Measurements from ENCODE around the gene LSM5. TPM values are rescaled to one million over a fixed set of nuclear protein-coding genes. Genes with fewer than 3 reads are reported as not detected.

LSM5 gene
- total RNA-seq, 2 donors from 2014 or later = 8.2 to 27.2 TPM

DNA sequence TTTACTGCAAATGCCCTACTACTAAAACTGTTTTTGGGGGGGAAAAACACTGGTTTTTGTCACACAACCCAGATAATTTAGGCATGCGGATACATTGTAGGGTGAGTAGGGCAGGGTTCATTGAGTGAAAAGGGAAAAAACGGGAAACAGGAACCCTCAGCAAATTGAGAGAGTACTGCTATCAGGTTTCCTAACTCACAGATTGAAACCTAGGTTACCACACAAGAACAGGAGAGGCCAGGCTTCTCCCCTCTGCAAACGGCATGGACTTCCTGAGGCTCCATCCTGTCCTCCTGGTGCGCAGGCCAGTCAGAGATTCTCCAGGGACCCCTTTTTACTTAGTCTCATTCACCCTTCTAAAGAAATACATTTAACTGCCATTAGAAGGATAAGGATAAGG is 35.7 kb upstream of the LSM5 start:
- WGBS, 2 donors = 89 to 93% methylated on average over 4 of the region's 4 CpGs
- H3K27ac ChIP-seq = no peak overlapping the region
- DNase-seq (no peak), ATAC-seq (no peak)
- intact Hi-C loops (cut with DNase I) = no loop called here
- H3K9me3 ChIP-seq = no peaks in the 10 kb centered on the region
- no peaks in the 10 kb centered on the region for H3K27me3 ChIP-seq
- H3K4me1 ChIP-seq = no peaks in the 10 kb centered on the region
- H3K36me3 ChIP-seq (replicated peaks in 1 of 2; ENCODE audit: insufficient read depth in 1 of 2, low read depth in 2 of 2) = no peaks in the 10 kb centered on the region
- H3K4me3 ChIP-seq = no peak overlapping the region
- TF ChIP-seq, protein P1, sequence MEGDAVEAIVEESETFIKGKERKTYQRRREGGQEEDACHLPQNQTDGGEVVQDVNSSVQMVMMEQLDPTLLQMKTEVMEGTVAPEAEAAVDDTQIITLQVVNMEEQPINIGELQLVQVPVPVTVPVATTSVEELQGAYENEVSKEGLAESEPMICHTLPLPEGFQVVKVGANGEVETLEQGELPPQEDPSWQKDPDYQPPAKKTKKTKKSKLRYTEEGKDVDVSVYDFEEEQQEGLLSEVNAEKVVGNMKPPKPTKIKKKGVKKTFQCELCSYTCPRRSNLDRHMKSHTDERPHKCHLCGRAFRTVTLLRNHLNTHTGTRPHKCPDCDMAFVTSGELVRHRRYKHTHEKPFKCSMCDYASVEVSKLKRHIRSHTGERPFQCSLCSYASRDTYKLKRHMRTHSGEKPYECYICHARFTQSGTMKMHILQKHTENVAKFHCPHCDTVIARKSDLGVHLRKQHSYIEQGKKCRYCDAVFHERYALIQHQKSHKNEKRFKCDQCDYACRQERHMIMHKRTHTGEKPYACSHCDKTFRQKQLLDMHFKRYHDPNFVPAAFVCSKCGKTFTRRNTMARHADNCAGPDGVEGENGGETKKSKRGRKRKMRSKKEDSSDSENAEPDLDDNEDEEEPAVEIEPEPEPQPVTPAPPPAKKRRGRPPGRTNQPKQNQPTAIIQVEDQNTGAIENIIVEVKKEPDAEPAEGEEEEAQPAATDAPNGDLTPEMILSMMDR (IDR thresholded peaks at IDR 0.05) = no peak
- TF ChIP-seq POLR2A (IDR thresholded peaks at IDR 0.05) = no peak

DNA sequence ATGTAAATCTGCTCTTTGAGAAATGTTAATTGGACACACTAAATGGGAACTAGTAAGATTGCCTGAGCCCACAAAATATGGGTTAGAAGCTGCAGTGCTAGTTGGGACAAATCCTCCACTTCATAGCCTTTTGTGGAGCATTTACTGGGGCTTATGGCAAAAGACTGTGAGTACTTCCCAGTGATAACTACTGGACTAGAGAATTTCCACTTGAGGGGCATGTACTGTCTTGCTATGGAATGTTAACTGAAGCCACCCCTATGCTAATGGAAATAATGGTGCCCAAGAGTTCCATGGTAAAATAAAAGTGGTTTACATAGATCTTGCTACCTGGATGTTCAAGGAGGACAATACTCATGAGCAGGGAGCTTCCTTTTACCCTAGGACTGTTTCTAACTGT is 34.5 kb upstream of the LSM5 start:
- H3K4me3 ChIP-seq = no peak overlapping the region
- no peak for TF ChIP-seq POLR2A (IDR thresholded peaks at IDR 0.05)
- TF ChIP-seq, protein P1 (IDR thresholded peaks at IDR 0.05) = no peak
- no peaks in the 10 kb centered on the region for H3K4me1 ChIP-seq
- DNase-seq (no peak), ATAC-seq (no peak)
- H3K27ac ChIP-seq = no peak overlapping the region
- intact Hi-C loops (cut with DNase I) = no loop called here
- no peaks in the 10 kb centered on the region for H3K9me3 ChIP-seq
- no peaks in the 10 kb centered on the region for H3K27me3 ChIP-seq
- H3K36me3 ChIP-seq (replicated peaks in 1 of 2; ENCODE audit: insufficient read depth in 1 of 2, low read depth in 2 of 2) = no peaks in the 10 kb centered on the region

- DNase-seq = no peak
- no peak overlapping the region for H3K27ac ChIP-seq
- H3K4me1 ChIP-seq = no peaks in the 10 kb centered on the region
- H3K9me3 ChIP-seq = no peaks in the 10 kb centered on the region
- H3K27me3 ChIP-seq = no peaks in the 10 kb centered on the region
- H3K36me3 ChIP-seq (replicated peaks in 1 of 2; ENCODE audit: insufficient read depth in 1 of 2, low read depth in 2 of 2) = no peaks in the 10 kb centered on the region
- 92 to 95% methylated on average over 6 of the region's 6 CpGs for WGBS, 2 donors
- ATAC-seq = no peak
- H3K4me3 ChIP-seq = no peak overlapping the region
- intact Hi-C loops (cut with DNase I) = no loop called here
- TF ChIP-seq, protein P1 (IDR thresholded peaks at IDR 0.05) = no peak
- TF ChIP-seq POLR2A (IDR thresholded peaks at IDR 0.05) = no peak
Measured at GRCh38 chr7:32522746-32523530, 32.8 kb upstream of the LSM5 start.

DNA sequence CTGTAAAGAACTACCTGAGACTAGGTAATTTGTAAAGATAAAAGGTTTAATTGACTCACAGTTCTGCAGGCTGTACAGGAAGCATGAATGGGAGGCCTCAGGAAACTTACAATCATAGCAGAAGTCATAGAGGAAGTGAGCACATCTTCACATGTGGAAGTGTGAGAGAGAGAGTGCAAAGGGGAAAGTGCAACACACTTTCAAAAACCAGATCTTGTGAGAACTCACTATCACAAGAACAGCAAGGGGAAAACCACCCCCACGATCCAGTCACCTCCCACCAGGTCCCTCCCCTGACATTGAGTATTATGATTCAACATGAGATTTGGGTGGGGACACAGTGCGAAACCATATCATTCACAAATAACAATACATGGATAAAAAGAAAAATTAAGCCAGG is 29.6 kb upstream of the LSM5 start:
- Histone ChIP-seq H3K36me3 (replicated peaks in 1 of 2; ENCODE audit: insufficient read depth in 1 of 2, low read depth in 2 of 2) (no peaks in the 10 kb centered on the region), H3K27ac (no peak overlapping the region), H3K27me3 (no peaks in the 10 kb centered on the region), H3K9me3 (no peaks in the 10 kb centered on the region), H3K4me1 (peaks cover 15% of the 10 kb centered on the region), H3K4me3 (no peak overlapping the region)
- ATAC-seq (no peak), DNase-seq (no peak)
- intact Hi-C loops (cut with DNase I) = no loop called here
- TF ChIP-seq, protein P1 (IDR thresholded peaks at IDR 0.05) = no peak
- TF ChIP-seq POLR2A (IDR thresholded peaks at IDR 0.05) = no peak
- 73 to 95% methylated on average over 2 of the region's 2 CpGs for WGBS, 2 donors

GRCh38 chr7:32518534-32519140 is 28.5 kb upstream of the LSM5 start:
- 90 to 93% methylated on average over 2 of the region's 2 CpGs for WGBS, 2 donors
- TF ChIP-seq, protein P1 (IDR thresholded peaks at IDR 0.05) = no peak
- no peak for TF ChIP-seq POLR2A (IDR thresholded peaks at IDR 0.05)
- H3K27ac ChIP-seq = no peak overlapping the region
- H3K27me3 ChIP-seq = no peaks in the 10 kb centered on the region
- intact Hi-C loops (cut with DNase I) = no loop called here
- ATAC-seq = no peak
- H3K9me3 ChIP-seq = no peaks in the 10 kb centered on the region
- no peak for DNase-seq
- H3K4me3 ChIP-seq = no peak overlapping the region
- H3K4me1 ChIP-seq = peaks cover 15% of the 10 kb centered on the region
- no peaks in the 10 kb centered on the region for H3K36me3 ChIP-seq (replicated peaks in 1 of 2; ENCODE audit: insufficient read depth in 1 of 2, low read depth in 2 of 2)
